Measurements from ENCODE around the gene NTM.

DNA sequence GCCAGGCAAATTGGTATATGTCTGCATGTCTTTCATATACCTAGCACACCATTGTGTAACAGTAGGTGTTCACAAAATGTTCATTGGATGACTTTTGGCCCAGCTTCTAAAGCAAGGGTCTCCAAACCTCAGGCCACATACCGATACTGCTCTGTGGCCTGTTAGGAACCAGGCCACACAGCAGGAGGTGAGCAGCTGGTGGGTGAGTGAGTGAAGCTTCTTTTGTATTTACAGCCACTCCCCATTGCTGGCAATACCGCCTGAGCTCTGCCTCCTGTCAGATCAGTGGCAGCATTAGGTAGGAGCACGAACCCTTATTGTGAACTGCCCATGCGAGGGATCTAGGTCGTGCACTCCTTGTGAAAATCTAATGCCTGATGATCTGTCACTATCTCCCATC, 836.6 kb downstream of the NTM start:
- no peak for TF ChIP-seq POLR2AphosphoS5 (IDR thresholded peaks at IDR 0.05)
- TF ChIP-seq, protein P1, sequence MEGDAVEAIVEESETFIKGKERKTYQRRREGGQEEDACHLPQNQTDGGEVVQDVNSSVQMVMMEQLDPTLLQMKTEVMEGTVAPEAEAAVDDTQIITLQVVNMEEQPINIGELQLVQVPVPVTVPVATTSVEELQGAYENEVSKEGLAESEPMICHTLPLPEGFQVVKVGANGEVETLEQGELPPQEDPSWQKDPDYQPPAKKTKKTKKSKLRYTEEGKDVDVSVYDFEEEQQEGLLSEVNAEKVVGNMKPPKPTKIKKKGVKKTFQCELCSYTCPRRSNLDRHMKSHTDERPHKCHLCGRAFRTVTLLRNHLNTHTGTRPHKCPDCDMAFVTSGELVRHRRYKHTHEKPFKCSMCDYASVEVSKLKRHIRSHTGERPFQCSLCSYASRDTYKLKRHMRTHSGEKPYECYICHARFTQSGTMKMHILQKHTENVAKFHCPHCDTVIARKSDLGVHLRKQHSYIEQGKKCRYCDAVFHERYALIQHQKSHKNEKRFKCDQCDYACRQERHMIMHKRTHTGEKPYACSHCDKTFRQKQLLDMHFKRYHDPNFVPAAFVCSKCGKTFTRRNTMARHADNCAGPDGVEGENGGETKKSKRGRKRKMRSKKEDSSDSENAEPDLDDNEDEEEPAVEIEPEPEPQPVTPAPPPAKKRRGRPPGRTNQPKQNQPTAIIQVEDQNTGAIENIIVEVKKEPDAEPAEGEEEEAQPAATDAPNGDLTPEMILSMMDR (IDR thresholded peaks at IDR 0.05 in 8 of 11, conservative IDR thresholded peaks at IDR 0.05 in 3 of 11) = no peak

Measured in spleen (tissue), 7 donors.